GDM1 (cell line): ENCODE data around the gene RAB6A.
"Not testable (repeated sequence)": the region's sequence is repeated elsewhere in the genome, so short reads cannot be mapped to it uniquely, and the experiment has no call there.

Experiments used
- DNase-seq: peaks from one replicate; lab custom pipeline; 2025; lab: John Stamatoyannopoulos, UW

Gene RAB6A

DNA sequence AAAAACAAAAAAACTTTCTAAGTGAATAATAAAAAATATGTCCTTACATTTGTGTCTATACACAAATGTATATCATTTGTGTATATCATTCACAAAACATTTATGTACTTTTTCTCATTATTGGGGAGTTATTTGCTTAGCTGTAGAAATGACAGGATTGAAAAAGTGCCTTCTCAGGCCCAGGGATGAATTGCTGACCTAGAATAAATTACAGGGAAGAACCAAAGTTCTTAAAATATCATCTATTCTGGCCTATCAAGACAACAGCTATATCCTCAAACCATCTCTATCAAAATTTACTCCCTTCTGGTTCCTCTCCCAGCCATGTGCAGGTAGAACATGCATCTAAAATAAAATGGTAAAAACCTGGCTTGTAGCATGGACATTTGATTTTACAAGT, 1.9 kb upstream of the RAB6A start:
- no peak for DNase-seq

DNA sequence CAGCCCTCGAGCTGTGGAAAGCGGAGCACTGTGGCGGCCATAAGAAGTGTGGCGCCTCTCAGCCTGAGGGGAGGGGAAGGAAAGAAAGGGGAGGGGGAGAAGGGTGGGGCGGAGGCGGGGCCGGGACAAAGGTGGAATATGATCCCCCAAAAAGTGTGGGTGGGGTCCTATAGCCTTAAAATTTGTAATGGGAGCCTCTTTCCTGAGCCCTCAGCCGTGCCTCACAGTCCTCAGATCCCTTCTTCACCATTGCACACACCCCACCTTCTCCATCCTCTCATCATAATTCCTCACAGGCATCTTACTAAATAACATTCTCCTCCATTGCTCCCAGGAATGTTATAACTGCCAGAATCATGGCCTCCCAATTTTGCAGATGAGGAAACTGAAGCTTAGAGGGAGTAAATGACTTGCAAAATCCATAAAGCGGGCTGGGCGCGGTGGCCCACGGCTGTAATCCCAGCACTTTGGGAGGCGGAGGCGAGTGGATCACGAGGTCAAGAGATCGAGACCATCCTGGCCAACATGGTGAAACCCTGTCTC, 600 bp upstream of the RAB6A start:
- DNase-seq, result no peak

DNA sequence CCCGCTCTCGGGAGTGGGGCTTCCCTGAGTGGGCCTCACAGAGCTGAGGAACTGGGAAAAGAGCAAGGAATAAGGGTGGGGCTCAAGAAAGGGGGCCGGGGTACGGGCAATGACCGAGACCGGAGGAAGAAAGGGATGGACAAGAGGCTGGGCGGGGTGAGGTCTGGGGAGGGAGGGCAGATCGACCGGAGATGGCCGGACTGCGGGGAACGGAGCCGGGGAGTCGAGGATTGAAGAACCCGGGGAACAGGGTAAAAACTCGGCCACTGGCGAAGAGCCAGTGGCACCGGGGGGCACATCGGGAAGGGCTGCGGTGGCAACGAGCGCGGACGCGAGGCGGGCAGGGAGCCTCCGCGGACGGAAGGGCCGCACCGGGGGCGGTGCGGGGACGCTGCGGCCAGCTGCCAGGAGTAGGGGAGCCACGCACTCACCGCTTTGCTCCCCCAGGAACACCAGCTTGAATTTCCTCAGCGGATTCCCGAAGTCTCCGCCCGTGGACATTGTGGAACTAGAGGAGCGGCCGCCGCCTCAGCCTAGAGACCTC, 667 bp downstream of the RAB6A start:
- DNase-seq, result no peak

DNA sequence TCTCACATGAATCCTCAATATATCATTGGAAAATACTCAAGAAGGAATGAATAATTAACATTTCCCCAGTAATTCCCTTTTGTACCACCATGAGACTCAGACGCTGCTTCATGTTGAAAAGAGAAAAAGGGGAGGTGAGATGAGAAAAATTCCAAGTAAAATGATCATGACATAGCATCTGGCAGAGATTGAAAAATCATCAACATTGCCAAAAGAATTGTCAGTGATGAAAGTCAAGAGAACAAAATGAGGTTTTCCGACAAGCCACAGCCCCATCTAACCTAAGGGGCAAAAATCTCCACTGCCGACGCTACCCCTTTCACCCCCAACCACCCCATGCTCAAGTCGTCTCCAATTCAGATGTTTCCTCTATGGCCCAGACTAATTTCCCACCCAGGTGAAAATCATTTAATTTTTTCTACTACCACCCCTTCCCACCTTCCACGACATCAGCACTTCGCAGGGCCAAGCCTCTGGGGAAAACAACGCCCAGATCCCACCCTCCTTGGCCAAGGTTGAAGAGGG, 1.2 kb downstream of the RAB6A start:
- DNase-seq, result no peak

DNA sequence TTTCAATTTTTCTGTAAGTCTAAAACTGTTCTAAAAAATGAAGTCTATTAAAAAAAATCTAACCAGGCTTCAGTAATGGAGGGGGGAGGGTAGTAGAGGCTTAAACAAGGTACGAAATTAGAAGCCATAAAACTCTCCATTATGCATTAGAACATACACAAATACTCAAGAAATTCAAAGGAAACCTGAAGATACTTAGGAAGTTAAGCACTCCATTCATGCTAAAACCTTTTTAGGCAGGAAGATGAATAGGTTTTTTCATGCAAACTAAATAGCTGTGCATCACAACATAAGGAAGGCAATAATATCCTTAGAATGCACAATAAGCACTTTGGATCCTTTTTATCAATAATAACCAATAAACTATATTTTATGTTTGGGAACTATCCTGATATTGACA, 2.4 kb downstream of the RAB6A start:
- DNase-seq, result no peak

DNA sequence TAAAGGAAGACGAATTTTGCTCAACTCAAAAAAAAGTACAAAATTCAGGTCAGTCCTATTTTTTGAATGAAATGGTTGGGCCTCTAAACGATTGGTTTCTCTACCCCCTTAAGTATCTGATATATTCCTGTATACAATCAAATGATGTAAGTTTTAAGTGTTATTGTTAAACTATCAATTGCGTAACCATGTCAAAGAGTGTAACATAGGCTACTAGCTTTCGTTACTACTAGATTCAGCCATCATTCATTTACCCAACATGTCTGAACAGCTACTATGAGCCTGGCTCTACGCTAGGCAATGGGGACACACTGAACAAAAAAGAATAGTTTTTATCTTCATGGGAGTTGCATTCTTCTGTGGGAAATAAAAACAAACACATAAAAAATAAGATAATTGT, 3.3 kb downstream of the RAB6A start:
- DNase-seq, result no peak

DNA sequence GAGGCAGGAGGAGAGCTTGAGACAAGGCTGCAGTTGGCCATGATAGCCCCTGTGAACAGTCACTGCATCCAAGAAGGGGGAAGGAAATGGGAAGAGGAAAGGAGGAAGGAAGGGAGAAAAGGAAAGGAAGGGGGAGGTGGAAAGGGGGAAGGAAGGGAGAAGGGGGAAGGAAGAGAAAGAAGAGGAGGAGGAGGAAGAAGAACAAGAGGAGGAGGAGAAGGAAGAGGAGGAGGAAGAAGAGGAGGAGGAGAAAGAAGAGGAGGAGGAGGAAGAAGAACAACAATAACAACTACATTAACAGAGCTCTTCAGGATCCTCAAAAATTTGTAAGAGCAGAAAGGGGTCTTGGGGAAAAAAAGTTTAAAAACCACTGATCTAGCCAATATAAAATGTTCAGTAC, 5.2 kb downstream of the RAB6A start:
- no peak for DNase-seq

DNA sequence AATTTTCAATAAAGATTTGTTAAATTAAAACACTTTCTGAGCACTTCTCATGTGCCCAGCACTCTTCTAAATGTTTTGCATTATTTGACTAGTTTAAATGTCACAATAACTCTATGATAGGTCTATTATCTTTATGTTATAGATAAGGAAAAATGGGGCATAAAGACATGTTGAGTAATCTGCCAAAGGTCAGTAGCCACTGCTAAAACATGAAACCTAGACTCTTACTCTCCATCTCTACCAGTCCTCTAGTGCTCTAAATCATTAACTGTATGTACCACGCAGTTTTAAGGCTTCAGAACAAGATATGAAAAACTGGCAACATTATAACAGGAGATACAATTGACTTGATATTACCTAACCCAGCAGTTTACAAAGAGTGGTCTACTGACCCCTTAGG, 6.9 kb downstream of the RAB6A start:
- no peak for DNase-seq

DNA sequence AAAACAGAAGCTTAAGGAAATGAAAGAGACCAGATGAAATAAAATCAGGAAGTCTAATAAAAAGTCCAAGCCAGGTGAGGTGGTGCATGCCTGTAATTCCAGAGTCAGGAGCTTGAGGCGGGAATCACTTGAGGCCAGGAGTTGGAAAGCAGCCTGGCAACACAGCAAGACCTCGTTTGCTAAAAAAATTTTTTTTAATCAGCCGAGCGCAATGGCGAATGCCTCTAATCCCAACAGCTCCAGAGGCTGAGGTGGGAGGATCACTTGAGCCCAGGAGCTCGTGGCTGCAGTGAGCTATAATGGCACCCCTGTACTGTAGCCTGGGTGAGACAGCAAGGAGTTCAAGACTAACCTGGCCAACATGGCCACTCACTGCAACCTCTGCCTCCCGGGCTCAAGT, 8.0 kb downstream of the RAB6A start:
- no peak for DNase-seq

DNA sequence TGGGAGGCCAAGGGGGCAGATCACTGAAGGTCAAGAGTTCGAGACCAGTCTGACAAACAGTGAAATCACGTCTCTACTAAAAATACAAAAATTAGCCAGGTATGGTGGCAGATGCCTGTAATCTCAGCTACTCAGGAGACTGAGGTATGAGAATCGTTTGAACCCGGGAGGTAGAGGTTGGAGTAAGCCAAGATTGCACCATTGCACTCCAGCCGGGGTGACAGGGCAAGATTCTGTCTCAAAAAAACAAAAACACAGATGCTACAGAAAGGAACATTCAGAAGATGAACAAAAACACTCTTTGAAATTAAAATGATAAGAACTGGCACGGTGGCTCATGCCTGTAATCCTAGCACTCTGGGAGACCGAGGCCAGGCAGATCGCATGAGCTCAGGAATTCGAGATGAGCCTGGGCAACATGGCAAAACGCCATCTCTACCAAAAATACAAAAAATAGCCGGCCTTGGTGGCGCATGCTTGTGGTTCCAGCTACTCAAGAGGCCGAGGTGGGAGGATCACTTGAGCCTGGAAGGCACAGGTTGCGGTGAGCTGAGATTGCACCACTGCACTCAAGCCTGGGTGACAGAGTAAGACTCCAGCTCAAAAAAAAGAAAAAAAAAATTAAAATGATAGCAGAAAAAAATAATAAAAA, 8.5 kb downstream of the RAB6A start:
- no peak for DNase-seq

DNA sequence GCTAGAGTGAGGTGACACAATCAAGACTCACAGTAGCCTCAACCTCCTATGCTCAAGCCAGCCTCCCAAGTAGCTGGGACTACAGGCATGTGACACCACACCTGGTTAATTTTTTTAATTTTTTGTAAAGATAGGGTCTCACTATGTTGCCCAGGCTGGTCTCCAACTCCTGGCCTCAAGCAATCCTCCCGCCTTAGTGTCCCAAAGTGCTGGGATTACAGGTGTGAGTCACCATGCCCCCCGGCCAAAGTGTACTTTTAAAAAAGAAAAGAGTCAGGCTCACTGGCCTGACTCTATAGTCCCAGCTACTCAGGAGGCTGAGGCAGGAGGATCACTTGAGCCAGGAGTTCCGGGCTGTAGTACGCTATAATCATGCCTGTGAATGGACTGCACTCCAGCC, 10.0 kb downstream of the RAB6A start:
- not testable (repeated sequence) for DNase-seq

DNA sequence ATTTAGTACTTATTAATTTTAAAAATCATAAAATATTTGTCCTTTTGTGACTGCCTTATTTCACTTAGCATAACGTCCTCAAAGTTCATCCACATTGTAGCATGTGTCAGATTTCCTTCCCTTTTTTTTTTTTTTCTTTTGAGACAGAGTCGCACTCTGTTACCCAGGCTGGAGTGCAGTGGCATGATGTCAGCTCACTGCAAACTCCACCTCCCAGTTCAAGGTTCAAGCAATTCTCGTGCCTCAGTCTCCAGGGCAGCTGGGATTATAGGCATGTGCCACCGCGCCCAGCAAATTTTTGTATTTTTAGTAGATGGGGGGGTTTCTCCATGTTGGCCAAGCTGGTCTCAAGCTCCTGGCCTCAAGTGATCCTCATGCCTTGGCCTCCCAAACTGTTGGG, 10.6 kb downstream of the RAB6A start:
- no peak for DNase-seq

DNA sequence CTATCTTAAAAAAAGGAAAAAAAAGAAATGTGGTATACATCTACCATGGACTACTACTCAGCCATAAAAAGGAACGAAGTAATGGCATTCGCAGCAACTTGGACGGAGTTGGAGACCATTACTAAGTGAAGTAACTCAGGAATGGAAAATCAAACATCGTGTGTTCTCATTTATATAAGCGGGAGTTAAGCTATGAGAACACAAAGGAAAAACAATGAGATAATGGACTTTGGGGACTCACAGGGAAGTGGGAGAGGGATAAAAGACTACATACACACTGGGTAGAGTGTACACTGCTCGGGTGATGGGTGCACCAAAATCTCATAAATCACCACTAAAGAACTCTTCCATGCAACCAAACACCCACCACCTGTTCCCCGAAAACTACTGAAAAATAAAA, 11.8 kb downstream of the RAB6A start:
- DNase-seq, result no peak

DNA sequence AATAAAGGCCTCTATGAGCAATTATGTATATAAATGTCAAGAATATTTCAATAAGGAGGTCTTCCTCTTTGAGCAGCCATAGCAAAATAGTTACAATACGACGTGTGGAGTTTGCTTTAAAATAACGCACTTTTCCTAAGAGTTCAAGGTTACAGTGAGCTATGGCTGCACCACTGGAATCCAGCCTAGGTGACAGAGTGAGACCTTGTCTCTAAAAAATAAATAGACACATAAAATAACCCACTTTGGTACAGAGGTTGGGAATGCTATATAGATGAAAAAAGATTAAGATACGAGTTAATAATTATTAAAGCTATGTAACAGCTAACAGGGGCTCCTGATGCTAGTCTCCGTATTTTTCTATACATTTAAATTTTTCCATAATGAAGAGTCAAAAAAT, 12.6 kb downstream of the RAB6A start:
- DNase-seq, result no peak

DNA sequence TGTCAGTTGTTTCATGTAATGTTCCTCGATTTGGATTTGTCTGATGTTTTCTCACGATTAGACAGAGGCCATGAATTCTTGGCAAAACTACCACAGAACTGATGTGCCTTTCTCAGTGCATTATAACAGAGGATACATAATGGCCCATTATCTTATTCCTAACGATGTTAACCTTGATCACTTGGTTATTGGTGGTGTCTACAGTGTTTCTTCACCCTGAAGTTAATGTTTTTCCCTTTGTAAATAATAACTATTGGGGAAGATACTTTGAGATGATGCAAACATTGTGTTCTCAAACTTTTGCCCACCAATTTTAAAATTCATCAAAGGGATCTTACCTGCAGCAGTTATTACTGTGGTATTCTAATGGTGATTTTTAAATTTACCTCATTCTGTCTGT, 13.1 kb downstream of the RAB6A start:
- DNase-seq, result no peak

DNA sequence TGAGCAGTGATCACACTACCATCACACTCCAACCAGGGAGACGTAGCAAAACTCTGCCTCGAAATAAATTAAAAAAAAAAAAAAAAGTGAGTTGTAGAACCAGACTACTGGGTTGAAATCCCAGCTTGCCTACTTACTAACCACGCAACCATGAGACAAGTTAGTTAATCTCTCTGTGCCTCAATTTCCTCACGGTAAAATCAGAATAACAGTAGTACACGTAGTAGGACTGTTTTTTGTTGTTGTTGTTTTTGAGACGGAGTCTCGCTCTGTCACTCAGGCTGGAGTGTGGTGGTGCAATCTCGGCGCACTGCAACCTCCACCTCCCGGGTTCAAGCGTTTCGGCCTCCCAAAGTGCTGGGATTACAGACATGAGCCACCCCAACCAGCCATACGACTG, 14.2 kb downstream of the RAB6A start:
- no peak for DNase-seq

DNA sequence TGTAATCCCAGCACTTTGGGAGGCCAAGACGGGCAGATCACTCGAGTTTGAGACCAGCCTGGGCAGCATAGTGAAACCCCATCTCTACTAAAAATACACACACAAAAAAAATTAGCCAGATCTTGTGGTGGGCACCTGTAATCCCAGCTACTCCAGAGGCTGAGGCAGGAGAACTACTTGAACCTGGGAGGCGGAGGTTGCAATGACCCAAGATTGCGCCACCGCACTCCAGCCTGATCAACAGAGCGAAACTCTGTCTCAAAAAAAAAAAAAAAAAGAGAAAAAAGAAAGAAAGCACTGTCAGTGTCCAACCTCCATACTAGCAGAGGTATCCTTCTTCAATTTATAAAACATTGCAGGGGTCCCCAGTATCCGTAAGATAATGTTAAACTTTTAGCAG, 17.8 kb downstream of the RAB6A start:
- DNase-seq, result no peak

DNA sequence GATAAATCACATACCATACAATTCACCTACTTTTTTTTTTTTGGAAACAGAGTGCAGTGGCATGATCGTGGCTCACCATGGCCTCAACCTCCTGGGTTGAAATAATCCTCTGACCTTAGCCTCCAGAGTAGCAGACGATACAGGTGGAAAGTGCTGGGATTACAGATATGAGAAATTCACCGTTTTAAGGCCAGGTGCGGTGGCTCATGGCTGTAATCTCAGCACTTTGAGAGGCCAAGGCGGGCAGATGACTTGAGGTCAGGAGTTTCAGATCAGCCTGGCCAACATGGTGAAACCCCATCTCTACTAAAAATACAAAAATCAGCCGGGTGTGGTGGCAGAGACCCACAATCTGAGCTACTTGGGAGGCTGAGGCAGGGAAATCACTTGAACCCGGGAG, 24.9 kb downstream of the RAB6A start:
- DNase-seq, result not testable (repeated sequence)

DNA sequence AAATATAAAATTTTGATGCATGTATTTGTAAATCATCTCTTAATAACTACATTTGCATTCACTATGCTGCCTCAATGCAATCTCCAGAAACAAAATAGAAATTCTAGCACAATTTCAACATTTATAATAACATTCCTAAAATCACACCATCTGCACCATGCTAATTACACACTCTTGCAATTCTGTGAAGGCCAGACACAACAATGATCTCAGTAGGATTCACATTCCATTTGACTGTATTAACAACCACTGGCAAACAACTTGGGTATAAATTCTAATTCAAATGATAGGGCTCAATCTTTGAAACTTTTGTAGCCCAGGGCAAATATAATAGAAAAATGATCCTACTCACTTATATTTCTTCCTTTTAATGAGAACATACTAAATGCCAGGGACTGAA, 25.9 kb downstream of the RAB6A start:
- no peak for DNase-seq

DNA sequence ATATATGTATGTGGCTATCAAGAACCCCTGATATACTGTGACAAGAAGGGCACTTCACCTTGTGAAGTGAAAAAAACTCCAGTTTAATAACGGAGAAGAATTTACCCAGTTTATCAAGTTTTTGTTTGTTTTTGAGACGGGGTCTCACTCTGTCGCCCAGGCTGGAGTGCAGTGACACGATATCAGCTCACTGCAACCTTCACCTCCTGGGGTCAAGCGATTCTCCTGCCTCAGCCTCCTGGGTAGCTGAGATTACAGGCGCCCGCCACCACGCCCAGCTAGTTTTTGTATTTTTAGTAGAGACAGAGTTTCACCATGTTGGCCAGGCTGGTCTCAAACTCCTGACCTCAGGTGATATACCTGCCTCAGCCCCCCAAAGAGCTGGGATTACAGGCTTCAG, 26.9 kb downstream of the RAB6A start:
- DNase-seq, result not testable (repeated sequence)

DNA sequence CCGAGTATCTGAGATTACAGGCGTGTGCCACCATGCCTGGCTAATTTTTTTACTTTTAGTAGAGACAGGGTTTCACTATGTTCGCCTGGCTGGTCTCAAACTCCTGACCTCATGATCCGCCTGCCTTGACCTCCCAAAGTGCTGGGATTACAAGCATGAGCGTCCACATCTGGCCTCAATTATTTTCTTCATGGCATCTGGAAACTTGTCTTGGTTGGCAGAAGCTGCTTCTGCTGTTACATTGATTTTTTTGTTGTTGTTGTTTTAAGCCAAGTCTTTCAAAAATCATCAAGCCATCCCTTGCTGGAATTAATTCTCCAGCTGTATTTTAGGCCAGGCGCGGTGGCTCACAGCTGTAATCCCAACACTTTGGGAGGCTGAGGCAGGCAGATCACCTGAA, 27.9 kb downstream of the RAB6A start:
- DNase-seq, result not testable (repeated sequence)

DNA sequence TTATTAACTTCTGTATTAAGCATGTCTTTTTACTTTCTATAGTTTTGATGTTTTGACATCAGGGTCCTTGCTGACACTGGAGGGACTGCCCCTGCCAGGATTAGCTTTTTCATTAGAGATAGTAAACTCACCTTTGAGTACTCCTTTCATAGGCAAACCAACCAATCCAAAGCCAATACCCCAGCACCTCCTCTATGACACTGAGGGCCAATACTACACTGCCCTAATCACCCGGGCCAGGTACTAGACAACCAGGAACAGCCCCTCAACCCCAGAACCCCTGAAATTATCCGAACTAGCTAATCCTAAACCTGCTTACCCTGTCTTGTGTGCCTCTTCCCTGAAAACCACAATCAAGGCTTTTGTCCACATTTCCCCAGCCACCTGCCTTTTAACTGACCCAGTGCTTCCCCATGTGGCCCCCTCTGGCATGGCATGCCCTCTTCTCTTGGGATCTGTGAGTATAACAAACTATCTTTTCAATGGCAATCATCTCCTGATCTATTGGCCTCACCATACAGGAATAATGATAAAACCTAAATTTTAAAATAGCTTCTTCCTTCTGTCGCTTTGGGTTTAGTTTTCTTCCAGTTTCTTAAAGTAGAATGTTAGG, 31.2 kb downstream of the RAB6A start:
- no peak for DNase-seq

DNA sequence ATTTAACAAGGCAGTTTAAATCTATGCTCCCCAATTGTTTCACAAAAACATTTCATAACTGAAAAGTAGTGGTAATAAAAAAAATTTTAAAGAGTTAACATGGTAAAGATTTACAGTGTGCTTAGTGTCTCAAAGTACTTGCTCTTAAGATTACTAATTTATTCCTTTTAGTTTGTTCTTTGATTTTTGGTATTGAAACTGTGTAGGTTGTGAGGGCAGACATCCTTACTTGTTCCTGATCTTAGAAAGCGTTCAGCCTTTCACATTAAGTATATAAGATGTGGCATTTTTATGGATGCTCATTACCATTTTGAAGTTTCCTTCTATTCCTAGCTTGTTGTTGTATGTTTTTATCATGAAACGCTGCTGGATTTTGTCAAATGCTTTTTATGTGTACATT, 32.9 kb downstream of the RAB6A start:
- DNase-seq, result no peak

DNA sequence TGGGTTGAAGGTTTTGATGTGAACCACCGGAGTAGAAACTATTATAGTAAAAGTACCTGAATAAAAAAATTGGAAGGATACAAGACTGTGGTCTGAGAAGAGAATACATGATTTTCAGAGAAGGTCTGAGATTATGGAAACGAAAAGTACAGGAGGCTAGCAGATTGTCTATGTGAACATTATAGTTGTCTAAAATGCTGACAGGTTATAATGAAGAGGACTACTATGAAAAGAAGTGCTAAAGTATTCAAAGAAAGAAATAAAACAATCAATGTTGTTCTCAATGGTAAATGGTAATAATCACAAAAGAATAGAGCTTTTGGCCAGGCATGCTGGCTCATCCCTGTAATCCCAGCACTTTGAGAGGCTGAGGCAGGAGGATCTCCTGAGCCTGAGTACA, 34.0 kb downstream of the RAB6A start:
- DNase-seq, result no peak
